Astrocyte (in vitro differentiated cells and primary cell): ENCODE measurements around the gene DNM1. TPM values are rescaled to one million over a fixed set of nuclear protein-coding genes. Genes with fewer than 3 reads are reported as not detected.
A peak's percentile ranks its signal among the peaks of the same experiment; 100 is the strongest.

Experiments used
- DNase-seq: peaks from one replicate; pipeline ENCODE4 v3.0.0-alpha.2; 2010; ENCODE audit warnings: low read depth
- FAIRE-seq: peaks from 2 replicates; lab custom pipeline; 2011; peaks lifted over from hg19 to GRCh38; lab: Jason Lieb, UNC
- H2AFZ ChIP-seq: 2 replicates; pipeline ENCODE4 v1.6.0; 2012; ENCODE audit warnings: low read depth, low read length, inconsistent platforms
- H3K27ac ChIP-seq: 2 replicates; pipeline ENCODE4 v1.5.1; 2011; ENCODE audit warnings: low read depth, low read length, inconsistent platforms
- H3K27me3 ChIP-seq: 2 replicates; pipeline ENCODE4 v1.6.0; 2011; ENCODE audit warnings: low read length, inconsistent platforms; ENCODE audit not compliant: insufficient read depth
- H3K36me3 ChIP-seq: 2 replicates; pipeline ENCODE4 v1.5.1; 2011; ENCODE audit warnings: low read length, inconsistent platforms; ENCODE audit not compliant: insufficient read depth
- H3K4me1 ChIP-seq: 2 replicates; pipeline ENCODE4 v1.5.1; 2011; ENCODE audit warnings: low read length, inconsistent platforms; ENCODE audit not compliant: insufficient read depth
- H3K4me2 ChIP-seq: 2 replicates; pipeline ENCODE4 v1.6.0; 2012; ENCODE audit warnings: low read length, inconsistent platforms
- H3K4me3 ChIP-seq: 2 replicates; pipeline ENCODE4 v1.5.1; 2011; ENCODE audit warnings: low read depth, mild to moderate bottlenecking, low read length, inconsistent platforms; ENCODE audit not compliant: insufficient read depth
- H3K79me2 ChIP-seq: 2 replicates; pipeline ENCODE4 v1.6.0; 2012; ENCODE audit warnings: mild to moderate bottlenecking, low read length, inconsistent platforms; ENCODE audit not compliant: insufficient read depth
- H3K9ac ChIP-seq: 2 replicates; pipeline ENCODE4 v1.6.0; 2012; ENCODE audit warnings: mild to moderate bottlenecking, low read length, inconsistent platforms
- H3K9me3 ChIP-seq: 2 replicates; pipeline ENCODE4 v1.5.1; 2012; ENCODE audit warnings: low read depth, mild to moderate bottlenecking, low read length, inconsistent platforms; ENCODE audit not compliant: insufficient read depth
- H4K20me1 ChIP-seq: 2 replicates; pipeline ENCODE4 v1.6.0; 2012; ENCODE audit warnings: low read length, inconsistent platforms; ENCODE audit not compliant: insufficient read depth
- H3K27ac Mint-ChIP-seq: one replicate; pipeline ENCODE4 v1.8.0; 2021; ENCODE audit warnings: mild to moderate bottlenecking, mixed read lengths; ENCODE audit not compliant: unreplicated experiment
- H3K27me3 Mint-ChIP-seq: one replicate; pipeline ENCODE4 v1.8.0; 2021; ENCODE audit warnings: low read depth, mixed read lengths; ENCODE audit not compliant: unreplicated experiment
- H3K36me3 Mint-ChIP-seq: one replicate; pipeline ENCODE4 v1.8.0; 2021; ENCODE audit warnings: low read depth, mixed read lengths; ENCODE audit not compliant: unreplicated experiment
- H3K4me1 Mint-ChIP-seq: one replicate; pipeline ENCODE4 v1.8.0; 2021; ENCODE audit warnings: low read depth, mixed read lengths; ENCODE audit not compliant: unreplicated experiment
- H3K4me3 Mint-ChIP-seq: one replicate; pipeline ENCODE4 v1.8.0; 2021; ENCODE audit warnings: mild to moderate bottlenecking, moderate library complexity, mixed read lengths; ENCODE audit not compliant: unreplicated experiment
- H3K9me3 Mint-ChIP-seq: one replicate; pipeline ENCODE4 v1.8.0; 2021; ENCODE audit warnings: mild to moderate bottlenecking, mixed read lengths; ENCODE audit not compliant: unreplicated experiment
- EZH2 ChIP-seq: IDR thresholded peaks from 2 replicates; pipeline ENCODE4 v1.6.1; 2012; ENCODE audit warnings: mild to moderate bottlenecking, low read length, inconsistent platforms; ENCODE audit not compliant: insufficient read depth
- total RNA-seq: library from RNA; stranded (reverse); gene quantifications from 2 replicates; pipeline ENCODE4 v1.2.1, GENCODE V29; 2021
- TF ChIP-seq, protein P1 (sequence below): IDR thresholded peaks from 2 replicates; pipeline ENCODE4 v1.5.1; 2011; ENCODE audit warnings: low read depth, mild to moderate bottlenecking, inconsistent platforms, low read length, moderate library complexity; ENCODE audit not compliant: insufficient read depth

Gene DNM1
- total RNA-seq, 1 donor from 2014 or later = 29.7 TPM

GRCh38 chr9:128202648-128203023 lies 543 bp upstream of the DNM1 start:
- Histone ChIP-seq H4K20me1 (peaks cover 4% of the 10 kb centered on the region), H3K27ac (peak overlapping the region; percentile 66), H3K27me3 (no peaks in the 10 kb centered on the region), H3K79me2 (peaks cover 4% of the 10 kb centered on the region), H3K4me3 (no peak overlapping the region), H3K9ac (peak overlapping the region; percentile 7), H3K9me3 (no peaks in the 10 kb centered on the region), H2AFZ (peak overlapping the region; percentile 42), H3K36me3 (no peaks in the 10 kb centered on the region), H3K4me2 (peak overlapping the region; percentile 97), H3K4me1 (peaks cover 21% of the 10 kb centered on the region)
- peak overlapping the region; percentile 91 for H3K4me3 Mint-ChIP-seq
- peaks cover 4% of the 10 kb centered on the region for H3K36me3 Mint-ChIP-seq
- DNase-seq (no peak), FAIRE-seq (no peak)
- peaks cover 25% of the 10 kb centered on the region for H3K4me1 Mint-ChIP-seq
- peak overlapping the region; percentile 63 for H3K27ac Mint-ChIP-seq
- no peaks in the 10 kb centered on the region for H3K27me3 Mint-ChIP-seq
- H3K9me3 Mint-ChIP-seq = no peaks in the 10 kb centered on the region
- TF ChIP-seq EZH2 = no peak
- TF ChIP-seq, protein P1, sequence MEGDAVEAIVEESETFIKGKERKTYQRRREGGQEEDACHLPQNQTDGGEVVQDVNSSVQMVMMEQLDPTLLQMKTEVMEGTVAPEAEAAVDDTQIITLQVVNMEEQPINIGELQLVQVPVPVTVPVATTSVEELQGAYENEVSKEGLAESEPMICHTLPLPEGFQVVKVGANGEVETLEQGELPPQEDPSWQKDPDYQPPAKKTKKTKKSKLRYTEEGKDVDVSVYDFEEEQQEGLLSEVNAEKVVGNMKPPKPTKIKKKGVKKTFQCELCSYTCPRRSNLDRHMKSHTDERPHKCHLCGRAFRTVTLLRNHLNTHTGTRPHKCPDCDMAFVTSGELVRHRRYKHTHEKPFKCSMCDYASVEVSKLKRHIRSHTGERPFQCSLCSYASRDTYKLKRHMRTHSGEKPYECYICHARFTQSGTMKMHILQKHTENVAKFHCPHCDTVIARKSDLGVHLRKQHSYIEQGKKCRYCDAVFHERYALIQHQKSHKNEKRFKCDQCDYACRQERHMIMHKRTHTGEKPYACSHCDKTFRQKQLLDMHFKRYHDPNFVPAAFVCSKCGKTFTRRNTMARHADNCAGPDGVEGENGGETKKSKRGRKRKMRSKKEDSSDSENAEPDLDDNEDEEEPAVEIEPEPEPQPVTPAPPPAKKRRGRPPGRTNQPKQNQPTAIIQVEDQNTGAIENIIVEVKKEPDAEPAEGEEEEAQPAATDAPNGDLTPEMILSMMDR = no peak

DNA sequence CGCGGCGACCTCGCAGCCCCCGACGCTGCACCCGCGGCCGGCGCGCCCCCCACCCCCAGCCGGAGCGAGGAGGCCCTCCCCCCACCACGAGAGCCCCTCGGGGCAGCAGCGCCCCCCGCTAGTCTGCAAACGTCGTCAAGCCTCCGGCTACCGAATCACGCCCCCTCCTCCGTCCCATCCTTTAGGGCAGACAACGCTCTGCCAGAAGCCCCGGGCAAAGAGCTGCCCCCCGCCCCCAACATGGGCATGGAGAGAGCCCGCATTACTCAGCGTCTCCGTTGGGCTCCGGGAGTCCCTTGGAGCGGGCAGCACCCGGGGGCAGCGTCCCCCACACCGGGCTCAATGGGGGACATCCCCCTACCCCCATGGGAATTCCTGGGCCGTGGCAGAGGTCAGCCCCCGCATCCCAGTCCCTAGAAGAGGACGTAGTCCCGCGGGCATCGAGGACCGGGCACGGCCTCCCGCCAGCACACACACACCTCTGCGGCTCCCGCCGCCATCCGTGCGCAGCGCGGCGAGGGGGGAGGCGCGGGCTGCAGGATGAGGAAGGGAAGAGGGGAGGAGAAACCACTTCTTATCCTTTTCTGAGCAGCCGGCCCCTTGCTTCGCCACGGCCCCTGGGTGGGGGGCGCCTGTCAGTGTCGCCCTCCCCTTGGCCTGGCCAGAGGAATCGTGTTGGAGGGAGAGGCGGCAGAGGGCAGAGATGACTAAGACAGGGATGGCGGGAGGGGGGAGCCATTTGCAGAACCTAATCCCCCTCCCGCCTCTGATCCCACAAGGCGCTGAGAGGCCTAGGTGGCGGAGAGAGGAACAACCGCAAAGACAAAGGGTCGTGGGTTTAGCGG lies 750 bp downstream of the DNM1 start:
- FAIRE-seq = no peak
- peak overlapping the region; percentile 72 for H3K9ac ChIP-seq
- no peak for DNase-seq

More for the DNA sequence above, 750 bp downstream of the DNM1 start:
- Histone ChIP-seq H3K36me3 (no peaks in the 10 kb centered on the region), H3K4me1 (peaks cover 21% of the 10 kb centered on the region), H3K27ac (no peak overlapping the region), H3K4me2 (peak overlapping the region; percentile 97), H3K27me3 (no peaks in the 10 kb centered on the region), H3K9me3 (no peaks in the 10 kb centered on the region), H2AFZ (peak overlapping the region; percentile 89), H4K20me1 (peaks cover 12% of the 10 kb centered on the region), H3K79me2 (peaks cover 8% of the 10 kb centered on the region), H3K4me3 (peak overlapping the region; percentile 73)
- Mint-ChIP-seq H3K27me3 (no peaks in the 10 kb centered on the region), H3K4me1 (peaks cover 25% of the 10 kb centered on the region), H3K36me3 (peaks cover 2% of the 10 kb centered on the region), H3K9me3 (no peaks in the 10 kb centered on the region), H3K4me3 (peak overlapping the region; percentile 83), H3K27ac (no peak overlapping the region)
- TF ChIP-seq EZH2 = no peak
- TF ChIP-seq, protein P1 = no peak
